EL (cell line): ENCODE data around the gene SP7.
A peak's percentile ranks its signal among the peaks of the same experiment; 100 is the strongest.
"Not testable (repeated sequence)": the region's sequence is repeated elsewhere in the genome, so short reads cannot be mapped to it uniquely, and the experiment has no call there.

Source experiments
- DNase-seq: peaks from one replicate; pipeline ENCODE4 v3.0.0-alpha.2; 2016

Gene SP7

DNA sequence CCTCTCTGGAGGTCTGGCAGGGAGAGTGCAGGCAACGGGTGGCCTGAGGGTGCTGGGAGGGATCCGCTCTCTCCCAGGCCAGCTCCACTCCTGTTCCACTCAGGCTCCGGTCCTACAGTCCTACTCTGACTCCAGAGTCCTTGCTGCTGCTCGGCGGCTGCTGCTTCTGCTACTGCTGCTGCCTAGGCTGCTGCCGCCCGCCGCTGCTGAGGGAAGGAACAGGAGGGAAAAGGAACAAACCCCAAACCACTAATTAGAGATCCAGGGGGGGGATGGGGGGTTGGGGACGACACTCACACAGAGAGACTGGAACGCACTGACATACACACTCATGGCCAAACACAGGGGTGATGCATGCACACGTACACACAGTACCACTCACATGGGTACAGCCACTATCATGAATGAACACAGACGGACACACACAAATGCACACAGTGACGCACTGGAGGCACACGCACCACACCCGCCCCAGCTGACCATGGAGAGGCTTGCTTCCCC, at the start of gene SP7:
Gene SP7 (minus strand): TSS at position 174 of the 501 bp plus-strand sequence. CDS start 708 bp downstream, outside the sequence.
- no peak for DNase-seq

DNA sequence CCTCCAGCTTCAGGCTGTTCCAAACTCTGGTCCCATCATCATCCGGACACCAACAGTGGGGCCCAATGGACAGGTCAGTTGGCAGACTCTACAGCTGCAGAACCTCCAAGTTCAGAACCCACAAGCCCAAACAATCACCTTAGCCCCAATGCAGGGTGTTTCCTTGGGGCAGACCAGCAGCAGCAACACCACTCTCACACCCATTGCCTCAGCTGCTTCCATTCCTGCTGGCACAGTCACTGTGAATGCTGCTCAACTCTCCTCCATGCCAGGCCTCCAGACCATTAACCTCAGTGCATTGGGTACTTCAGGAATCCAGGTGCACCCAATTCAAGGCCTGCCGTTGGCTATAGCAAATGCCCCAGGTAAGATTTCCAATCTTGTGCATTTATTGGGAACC, 47.1 kb upstream of the SP7 start:
- peak; percentile 18 for DNase-seq

GRCh38 chr12:53381731-53382630, 45.8 kb upstream of the SP7 start:
- DNase-seq: peak; percentile 72

- peak; percentile 52 for DNase-seq
These were observed 44.9 kb upstream of the SP7 start for GRCh38 chr12:53380794-53381730.

DNA sequence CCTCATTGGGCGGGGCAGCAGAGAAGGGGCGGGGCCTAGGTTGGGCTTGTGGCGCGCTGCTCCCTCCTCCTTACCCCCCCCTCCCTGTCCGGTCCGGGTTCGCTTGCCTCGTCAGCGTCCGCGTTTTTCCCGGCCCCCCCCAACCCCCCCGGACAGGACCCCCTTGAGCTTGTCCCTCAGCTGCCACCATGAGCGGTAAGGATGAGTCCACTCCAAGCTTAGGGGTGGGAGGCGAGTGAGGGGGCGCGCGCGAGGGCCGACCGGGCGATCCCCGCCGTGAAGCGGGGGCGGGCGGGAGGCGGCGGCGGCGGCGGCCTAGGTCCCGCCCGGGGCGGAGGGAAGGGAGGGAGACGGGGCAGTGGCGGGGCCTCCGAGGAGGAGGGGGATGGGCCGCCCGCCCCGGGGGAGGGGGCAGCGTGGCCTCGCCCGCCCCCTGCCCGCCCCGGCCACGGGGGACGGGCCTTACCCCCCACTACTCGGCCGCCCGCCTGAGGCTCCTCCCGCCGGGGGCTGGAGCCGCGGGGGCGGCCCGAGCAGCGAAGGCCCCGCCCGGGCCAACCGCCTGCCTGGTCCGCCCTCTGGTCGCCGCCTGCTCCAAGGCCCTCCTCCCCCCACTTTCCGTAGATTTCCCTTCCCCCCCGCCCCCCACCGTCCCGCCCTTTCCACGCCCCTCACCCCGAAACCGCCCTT, 44.1 kb upstream of the SP7 start, which contains the start of gene SP1:
Gene SP1 (plus strand): TSS at position 73 of the 690 bp plus-strand sequence. CDS start 116 bp downstream, at position 189.
- DNase-seq: peak; percentile 94

DNA sequence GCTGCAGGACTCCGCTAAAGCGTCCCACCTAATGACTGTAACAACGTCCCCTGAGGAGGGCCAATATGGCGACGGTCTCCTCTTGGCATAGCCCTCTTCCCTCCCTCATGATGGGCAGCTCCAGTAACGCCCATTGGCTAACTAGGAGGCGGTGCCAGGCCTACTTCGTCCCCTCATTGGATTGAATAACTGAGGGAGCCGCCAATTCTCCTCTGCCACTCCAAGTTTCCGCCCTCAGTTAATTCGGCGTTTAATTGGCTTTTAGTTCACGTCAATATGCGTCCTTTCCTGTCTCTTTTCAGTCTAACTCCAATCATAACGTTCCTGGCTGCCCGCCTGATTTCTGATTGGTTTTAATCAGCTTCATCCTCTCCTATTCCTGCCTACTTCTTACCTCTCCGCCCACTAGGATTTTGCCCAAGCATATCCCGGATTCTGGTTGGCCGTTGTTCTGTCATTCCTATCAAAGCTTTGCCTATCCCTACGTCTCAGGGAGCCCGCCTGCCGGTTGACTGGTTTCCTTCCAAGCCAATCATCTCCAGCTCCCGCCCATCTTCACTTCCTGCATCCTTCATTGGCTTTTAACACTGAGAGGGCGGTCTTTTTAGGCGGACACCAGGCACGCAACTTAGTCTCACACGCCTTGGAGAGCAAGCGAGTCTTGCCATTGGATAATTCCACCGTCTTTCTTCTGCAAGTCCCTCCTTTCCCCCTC, 43.4 kb upstream of the SP7 start:
- DNase-seq: peak; percentile 100

DNA sequence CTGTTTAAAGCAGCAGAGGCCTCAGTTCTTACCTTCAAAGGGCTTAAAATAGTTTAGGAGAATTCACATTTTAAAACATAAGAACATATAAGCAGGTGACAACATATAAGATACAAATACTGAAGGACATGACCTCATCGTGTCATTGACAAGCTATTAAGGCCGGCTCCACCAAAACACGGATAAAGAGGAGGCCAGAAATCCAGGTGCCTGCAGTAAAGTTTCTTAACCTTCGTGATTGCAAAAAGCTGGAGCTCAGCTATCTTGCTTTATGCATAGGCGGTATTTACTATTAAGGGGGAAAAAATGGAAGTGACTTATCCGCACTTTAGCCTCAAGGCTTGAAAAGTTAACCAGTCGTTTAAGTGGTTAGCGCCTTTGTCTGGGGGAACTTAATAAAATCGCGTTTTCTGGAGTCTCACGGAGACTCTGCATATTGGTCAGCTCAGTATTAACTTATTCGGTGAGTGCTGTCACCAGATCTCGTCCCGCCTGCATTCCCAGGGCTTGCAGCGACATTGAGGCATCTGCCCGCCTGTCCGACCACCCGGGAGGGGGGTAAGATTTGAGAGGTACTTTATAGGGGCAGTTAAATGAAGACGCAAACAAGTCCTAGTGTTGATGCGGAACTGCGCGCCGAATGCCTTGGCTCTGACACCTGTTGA, 42.7 kb upstream of the SP7 start:
- DNase-seq: no peak

DNA sequence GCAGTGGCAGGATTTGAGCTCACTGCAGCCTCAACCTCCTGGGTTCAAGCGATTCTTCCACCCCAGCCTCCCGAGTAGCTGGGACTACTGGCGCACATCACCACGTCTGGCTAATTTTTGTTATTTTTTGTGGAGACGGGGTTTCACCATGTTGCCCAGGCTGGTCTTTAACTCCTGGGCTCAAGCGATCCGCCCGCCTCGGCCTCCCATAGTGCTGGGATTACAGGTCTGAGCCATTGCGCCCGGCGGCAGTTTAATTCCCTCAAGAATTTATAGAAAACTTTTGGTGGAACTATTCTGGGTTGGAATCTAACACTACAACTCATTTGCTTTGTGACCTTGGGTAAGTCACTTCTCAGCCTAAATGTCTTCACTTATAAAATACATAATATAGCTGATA, 42.1 kb upstream of the SP7 start:
- DNase-seq: no peak

- DNase-seq: no peak
These were observed 40.6 kb upstream of the SP7 start for GRCh38 chr12:53376747-53377146.

GRCh38 chr12:53374277-53374676, 38.1 kb upstream of the SP7 start:
- DNase-seq: not testable (repeated sequence)

DNA sequence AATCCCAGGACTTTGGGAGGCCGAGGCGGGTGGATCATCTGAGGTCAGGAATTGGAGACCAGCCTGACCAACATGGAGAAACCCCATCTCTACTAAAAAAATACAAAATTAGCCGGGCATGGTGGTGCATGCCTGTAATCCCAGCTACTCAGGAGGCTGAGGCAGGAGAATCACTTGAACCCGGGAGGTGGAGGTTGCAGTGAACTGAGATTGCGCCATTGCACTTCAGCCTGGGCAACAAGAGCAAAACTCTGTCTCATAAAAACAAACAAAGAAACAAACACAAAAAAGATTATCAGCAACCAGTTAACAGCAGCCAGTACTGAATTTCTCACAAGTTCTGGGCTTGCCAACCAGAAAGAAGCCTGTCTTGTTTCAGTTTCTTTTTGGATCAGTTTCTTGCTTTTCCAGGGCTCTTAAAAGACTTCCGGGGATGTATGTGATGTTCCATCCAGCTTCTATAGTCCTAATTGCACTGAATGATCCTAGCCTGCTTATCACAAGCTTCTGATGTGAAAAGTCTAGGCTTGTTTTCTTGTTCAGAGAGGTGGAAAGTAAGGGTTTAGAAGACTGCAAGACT, 37.5 kb upstream of the SP7 start:
- DNase-seq: not testable (repeated sequence)

- DNase-seq: no peak
These were observed 29.2 kb upstream of the SP7 start for GRCh38 chr12:53365245-53365904.

- not testable (repeated sequence) for DNase-seq
These were observed 25.5 kb upstream of the SP7 start for GRCh38 chr12:53361638-53362037.

- DNase-seq: no peak
These were observed 22.8 kb upstream of the SP7 start for GRCh38 chr12:53358836-53359419.

GRCh38 chr12:53355121-53355520, 19.0 kb upstream of the SP7 start:
- DNase-seq: no peak

GRCh38 chr12:53353257-53353655, 17.1 kb upstream of the SP7 start:
- no peak for DNase-seq

- peak; percentile 83 for DNase-seq
These were observed 16.4 kb upstream of the SP7 start for GRCh38 chr12:53352331-53353256.

DNA sequence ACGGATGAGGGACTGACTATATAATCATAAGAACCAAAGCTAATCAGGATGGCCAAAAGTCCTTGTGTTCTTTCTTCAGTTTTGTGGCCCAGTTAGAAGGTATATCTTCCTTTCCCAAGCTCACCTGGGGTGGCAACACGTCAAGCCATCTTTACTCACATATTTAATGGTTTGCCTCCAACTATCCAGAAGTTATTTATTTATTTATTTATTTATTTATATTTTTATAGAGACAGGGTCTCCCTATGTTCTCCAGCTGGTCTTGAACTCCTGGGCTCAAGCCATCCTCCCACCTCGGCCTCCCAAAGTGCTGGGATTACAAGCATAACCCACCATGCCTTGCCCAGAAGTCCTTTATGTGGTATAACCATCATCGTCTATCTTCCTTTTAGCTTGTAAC, 11.8 kb upstream of the SP7 start:
- DNase-seq: no peak

- DNase-seq: no peak
These were observed 10.3 kb upstream of the SP7 start for GRCh38 chr12:53346491-53346890.
